ENCODE data around the gene NR2C2.

NR2C2 gene

DNA sequence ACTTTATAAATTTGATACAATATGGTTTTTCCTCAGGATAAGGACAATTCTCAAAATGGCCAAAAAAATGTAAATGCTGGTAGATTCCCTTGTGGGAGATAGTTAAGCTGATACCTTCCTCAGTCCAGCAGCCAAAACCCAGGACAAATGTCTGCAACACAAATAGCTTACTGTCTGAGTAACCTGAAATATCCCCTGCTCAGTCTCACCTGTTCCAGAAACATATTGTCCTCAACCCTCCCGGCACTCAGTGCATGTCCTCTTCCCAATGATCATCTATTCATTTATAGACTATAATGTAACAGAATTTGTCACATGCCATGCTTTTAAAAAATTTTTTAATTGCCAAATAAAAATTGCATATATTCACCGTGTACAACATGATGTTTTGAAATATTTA is 139.3 kb downstream of the NR2C2 start:
- no peak overlapping the region for H3K4me3 ChIP-seq (ENCODE audit: low read depth, low read length)
- in situ Hi-C loops (cut with HindIII; ENCODE audit: low sequenced_read_pairs) = no loop called here
- no peak for DNase-seq (ENCODE audit: low read depth, low spot score)
- TF ChIP-seq, protein P1, sequence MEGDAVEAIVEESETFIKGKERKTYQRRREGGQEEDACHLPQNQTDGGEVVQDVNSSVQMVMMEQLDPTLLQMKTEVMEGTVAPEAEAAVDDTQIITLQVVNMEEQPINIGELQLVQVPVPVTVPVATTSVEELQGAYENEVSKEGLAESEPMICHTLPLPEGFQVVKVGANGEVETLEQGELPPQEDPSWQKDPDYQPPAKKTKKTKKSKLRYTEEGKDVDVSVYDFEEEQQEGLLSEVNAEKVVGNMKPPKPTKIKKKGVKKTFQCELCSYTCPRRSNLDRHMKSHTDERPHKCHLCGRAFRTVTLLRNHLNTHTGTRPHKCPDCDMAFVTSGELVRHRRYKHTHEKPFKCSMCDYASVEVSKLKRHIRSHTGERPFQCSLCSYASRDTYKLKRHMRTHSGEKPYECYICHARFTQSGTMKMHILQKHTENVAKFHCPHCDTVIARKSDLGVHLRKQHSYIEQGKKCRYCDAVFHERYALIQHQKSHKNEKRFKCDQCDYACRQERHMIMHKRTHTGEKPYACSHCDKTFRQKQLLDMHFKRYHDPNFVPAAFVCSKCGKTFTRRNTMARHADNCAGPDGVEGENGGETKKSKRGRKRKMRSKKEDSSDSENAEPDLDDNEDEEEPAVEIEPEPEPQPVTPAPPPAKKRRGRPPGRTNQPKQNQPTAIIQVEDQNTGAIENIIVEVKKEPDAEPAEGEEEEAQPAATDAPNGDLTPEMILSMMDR (IDR thresholded peaks at IDR 0.05; ENCODE audit: low read depth, low read length) = no peak

- in situ Hi-C loops (cut with HindIII; ENCODE audit: low sequenced_read_pairs) = no loop called here
- DNase-seq (ENCODE audit: low read depth, low spot score) = no peak
- H3K4me3 ChIP-seq (ENCODE audit: low read depth, low read length) = no peak overlapping the region
- TF ChIP-seq, protein P1 (IDR thresholded peaks at IDR 0.05; ENCODE audit: low read depth, low read length) = no peak
These were observed 141.8 kb downstream of the NR2C2 start for GRCh38 chr3:15089201-15089600.

DNA sequence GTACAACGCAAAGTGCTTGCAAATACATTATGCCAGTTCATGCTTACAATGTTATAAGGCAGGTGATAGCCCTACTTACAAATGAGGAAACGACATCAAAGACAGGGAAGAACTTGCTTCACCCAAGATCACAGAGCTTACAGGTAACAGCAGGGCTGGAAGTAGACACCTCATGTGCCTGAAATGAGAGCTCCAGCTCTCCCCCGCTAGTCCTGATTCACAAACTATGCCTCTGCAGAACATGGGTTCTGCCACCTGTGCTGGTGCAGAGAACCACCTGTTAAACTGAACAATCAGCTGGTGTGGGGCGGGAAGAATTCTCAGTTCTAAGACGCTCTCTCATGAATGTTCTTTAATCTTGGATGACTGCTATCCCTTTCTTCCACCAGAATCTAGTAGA is 144.2 kb downstream of the NR2C2 start:
- H3K4me3 ChIP-seq (ENCODE audit: low read depth, low read length) = no peak overlapping the region
- TF ChIP-seq, protein P1 (IDR thresholded peaks at IDR 0.05; ENCODE audit: low read depth, low read length) = no peak
- no peak for DNase-seq (ENCODE audit: low read depth, low spot score)
- in situ Hi-C loops (cut with HindIII; ENCODE audit: low sequenced_read_pairs) = no loop called here

DNA sequence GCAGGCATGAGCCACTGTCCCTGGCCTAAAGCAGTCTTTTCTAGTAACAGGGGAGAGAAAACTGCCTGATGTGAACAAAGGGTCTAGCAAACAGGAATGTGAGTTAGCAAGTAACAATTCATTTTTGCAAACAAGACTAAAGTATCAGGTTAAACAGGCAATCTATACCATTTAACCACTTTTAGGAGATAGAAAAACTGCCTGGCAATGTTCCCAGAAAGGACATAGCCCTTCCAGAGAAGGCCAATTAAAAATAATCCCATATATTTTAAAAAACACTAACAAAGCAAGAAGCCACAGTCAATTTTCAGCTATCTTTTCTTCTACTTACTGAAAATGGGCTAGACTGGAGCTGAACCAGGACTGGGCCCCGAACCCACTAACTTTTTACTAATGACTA is 145.3 kb downstream of the NR2C2 start:
- no peak for DNase-seq (ENCODE audit: low read depth, low spot score)
- TF ChIP-seq, protein P1 (IDR thresholded peaks at IDR 0.05; ENCODE audit: low read depth, low read length) = no peak
- H3K4me3 ChIP-seq (ENCODE audit: low read depth, low read length) = no peak overlapping the region
- in situ Hi-C loops (cut with HindIII; ENCODE audit: low sequenced_read_pairs) = no loop called here

- TF ChIP-seq, protein P1 (IDR thresholded peaks at IDR 0.05; ENCODE audit: low read depth, low read length) = no peak
- in situ Hi-C loops (cut with HindIII; ENCODE audit: low sequenced_read_pairs) = no loop called here
- no peak overlapping the region for H3K4me3 ChIP-seq (ENCODE audit: low read depth, low read length)
- no peak for DNase-seq (ENCODE audit: low read depth, low spot score)
These were observed 146.9 kb downstream of the NR2C2 start for GRCh38 chr3:15094187-15094875.

DNA sequence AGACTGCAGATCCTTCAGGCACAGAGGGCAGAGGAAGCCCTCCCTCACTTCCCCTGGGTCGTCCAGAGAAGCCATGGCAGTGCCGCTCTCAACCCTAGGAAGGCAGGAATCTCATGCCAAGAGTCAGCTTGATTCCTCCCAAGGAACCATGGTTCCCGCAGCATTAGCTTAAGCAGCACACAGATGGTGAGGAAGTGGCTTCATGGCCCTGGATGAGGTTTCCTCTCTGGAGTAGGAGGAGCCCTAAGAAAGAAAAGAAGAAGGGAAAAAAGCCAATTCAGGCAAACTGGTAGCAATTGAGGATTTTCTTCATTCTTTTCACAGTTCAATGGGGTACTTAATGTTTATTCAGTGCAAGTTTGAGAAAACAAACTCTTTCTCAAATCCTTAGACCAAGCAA is 148.7 kb downstream of the NR2C2 start:
- no peak overlapping the region for H3K4me3 ChIP-seq (ENCODE audit: low read depth, low read length)
- TF ChIP-seq, protein P1 (IDR thresholded peaks at IDR 0.05; ENCODE audit: low read depth, low read length) = no peak
- no peak for DNase-seq (ENCODE audit: low read depth, low spot score)
- in situ Hi-C loops (cut with HindIII; ENCODE audit: low sequenced_read_pairs) = no loop called here
